HUDEP-2 (cell line): ENCODE data around the gene FNBP1L.

Experiments
- DNase-seq, 76 experiments: peaks; one replicate each; lab custom pipeline; 2025; ENCODE audit not compliant: unreplicated experiment in 76 of 76; lab: John Stamatoyannopoulos, UW

The FNBP1L gene

GRCh38 chr1:93447481-93448291 lies at the start of gene FNBP1L:
Gene FNBP1L (plus strand): TSS chr1:93448118. CDS start chr1:93448282, 164 bp downstream.
- DNase-seq: peak in 61 of 76 experiments; percentile 3 to 71 (median 45)

- no peak for DNase-seq
Observed at GRCh38 chr1:93399781-93400180, 48.1 kb upstream of the FNBP1L start.

DNA sequence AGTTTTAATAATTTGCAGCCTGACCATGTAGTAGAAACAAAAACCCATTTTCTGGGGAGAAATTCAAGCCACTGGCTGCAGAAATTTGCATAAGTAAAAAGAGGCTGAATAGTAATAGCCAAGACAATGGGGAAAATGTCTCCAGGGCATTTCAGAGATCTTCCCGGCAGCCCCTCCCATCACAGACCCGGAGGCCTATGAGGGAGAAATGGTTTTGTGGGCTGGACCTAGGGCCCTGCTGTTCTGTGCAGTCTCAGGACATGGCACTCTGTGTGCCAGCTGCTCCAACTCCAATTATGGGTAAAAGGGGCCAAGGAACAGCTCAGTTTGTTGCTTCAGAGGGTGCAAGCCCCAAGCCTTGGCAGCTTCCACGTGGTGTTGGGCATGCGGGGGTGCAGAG lies 39.7 kb upstream of the FNBP1L start:
- DNase-seq: no peak

GRCh38 chr1:93411000-93411399 lies 36.9 kb upstream of the FNBP1L start:
- DNase-seq: no peak

DNA sequence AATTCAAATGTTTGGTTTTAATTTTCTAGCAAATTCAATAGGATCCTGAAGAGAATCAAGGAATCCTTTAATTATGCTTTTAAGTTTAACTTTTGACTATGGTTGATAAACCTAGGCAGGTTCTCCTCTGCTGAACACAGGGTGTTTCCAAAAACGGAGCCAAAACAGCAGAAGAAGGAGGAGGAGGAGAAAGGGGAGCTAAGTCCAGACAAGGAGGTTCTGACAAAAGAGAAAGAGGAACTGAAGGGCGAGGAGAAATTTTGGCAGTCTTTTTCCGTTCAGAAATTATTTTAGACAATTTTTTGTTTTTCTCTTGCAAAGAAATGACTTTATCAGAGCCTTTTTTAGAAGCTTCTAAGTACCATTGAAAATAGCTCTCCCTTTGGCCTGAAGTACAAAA lies 33.2 kb upstream of the FNBP1L start:
- DNase-seq: peak in 10 of 76 experiments; percentile 0 to 30 (median 12)

DNA sequence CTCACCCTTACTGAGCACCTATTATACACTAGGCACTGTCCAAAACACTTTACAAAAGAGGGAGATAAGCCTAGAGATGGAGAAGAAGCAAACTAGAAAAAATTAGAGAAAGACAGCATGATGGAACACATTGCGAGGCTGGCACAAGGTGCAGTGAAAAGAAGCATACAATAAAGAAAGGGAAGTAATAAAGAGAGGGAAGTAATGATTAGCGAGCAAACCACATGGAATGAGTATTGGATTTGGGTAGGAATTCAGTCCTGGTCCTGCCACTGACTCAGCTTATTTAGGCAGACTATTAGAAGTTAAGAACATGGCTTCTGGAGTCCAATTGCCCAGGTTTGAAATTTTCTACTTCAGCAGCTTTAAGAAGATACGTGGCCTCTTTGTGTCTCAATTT lies 32.6 kb upstream of the FNBP1L start:
- no peak for DNase-seq

- no peak for DNase-seq
Observed at GRCh38 chr1:93416183-93416582, 31.7 kb upstream of the FNBP1L start.

DNA sequence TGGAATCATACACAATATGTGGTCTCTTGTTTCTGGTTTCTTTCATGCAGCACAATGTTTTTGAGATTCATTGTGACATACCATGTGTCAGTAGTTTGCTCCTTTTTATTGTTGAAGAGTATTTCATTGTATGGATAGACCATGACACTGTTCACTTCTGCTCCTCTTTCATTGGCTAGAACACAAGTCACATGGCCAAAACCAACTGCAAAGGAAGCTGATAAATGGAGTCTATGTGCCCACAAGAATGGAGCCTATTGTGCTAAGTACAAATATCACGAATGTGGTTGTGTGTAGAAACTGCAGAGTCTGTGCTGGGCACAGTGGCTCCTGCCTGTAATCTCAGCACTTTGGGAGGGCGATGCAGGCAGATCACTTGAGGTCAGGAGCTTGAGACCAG lies 28.6 kb upstream of the FNBP1L start:
- no peak for DNase-seq

GRCh38 chr1:93420400-93420799 lies 27.5 kb upstream of the FNBP1L start:
- DNase-seq: no peak

GRCh38 chr1:93426181-93426580 lies 21.7 kb upstream of the FNBP1L start:
- DNase-seq: no peak

DNA sequence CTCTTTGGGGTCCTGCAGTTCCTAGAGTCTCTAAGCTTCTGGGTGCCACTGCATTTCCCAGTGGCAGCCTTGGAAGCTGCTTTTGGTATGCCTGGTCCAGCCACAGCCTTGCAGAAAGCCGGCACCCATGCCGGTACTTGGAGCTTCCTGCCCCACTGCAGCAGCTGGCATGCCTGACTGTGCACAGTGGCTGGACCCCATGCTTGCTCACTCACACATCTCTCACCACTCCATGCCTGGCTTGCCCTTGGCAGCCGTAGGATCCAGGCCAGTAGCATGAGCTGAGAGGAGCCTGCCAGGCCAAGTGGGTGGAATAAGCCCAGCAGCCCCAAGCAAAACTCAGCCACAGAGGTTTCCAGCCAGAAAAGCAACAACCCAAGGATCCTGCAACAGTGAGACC lies 20.3 kb upstream of the FNBP1L start:
- no peak for DNase-seq

GRCh38 chr1:93433407-93433961 lies 14.4 kb upstream of the FNBP1L start:
- no peak for DNase-seq

- DNase-seq: no peak
Observed at GRCh38 chr1:93434088-93434487, 13.8 kb upstream of the FNBP1L start.

- DNase-seq: no peak
Observed at GRCh38 chr1:93434987-93435386, 12.9 kb upstream of the FNBP1L start.

GRCh38 chr1:93435443-93435842 lies 12.5 kb upstream of the FNBP1L start:
- DNase-seq: no peak

GRCh38 chr1:93436496-93436895 lies 11.4 kb upstream of the FNBP1L start:
- no peak for DNase-seq

GRCh38 chr1:93437976-93438605 lies 9.8 kb upstream of the FNBP1L start:
- DNase-seq: peak in 18 of 76 experiments; percentile 2 to 36 (median 20)

GRCh38 chr1:93438716-93439115 lies 9.2 kb upstream of the FNBP1L start:
- no peak for DNase-seq

- DNase-seq: no peak
Observed at GRCh38 chr1:93440272-93440671, 7.6 kb upstream of the FNBP1L start.

GRCh38 chr1:93440706-93441105 lies 7.2 kb upstream of the FNBP1L start:
- no peak for DNase-seq

DNA sequence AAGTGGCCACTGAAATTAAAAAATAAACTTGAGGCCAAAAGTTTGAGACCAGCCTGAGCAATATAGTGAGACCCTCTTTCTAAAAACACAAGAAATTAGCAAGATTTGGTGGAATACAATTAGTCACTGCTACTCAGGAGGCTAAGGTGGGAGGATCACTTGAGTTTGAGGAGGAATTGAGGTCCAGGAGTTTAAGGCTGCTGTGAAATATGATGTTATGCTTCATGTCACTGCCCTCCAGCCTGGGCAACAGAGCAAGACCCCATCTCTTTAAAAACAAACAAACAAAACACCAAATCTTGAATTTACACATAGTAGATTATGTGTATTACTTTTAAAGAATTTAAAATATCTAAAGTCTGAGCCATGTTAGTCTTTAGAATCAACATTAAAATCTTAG lies 6.3 kb upstream of the FNBP1L start:
- DNase-seq: no peak
